Panc1 (cell line): ENCODE measurements around the gene FTO. TPM values are rescaled to one million over a fixed set of nuclear protein-coding genes. Genes with fewer than 3 reads are reported as not detected.

Source experiments
- ATAC-seq: fragments of 200-7000 bp; cut with Tn5 transposase; 2 replicates; pipeline ENCODE4 v1.9.1; 2020; ENCODE audit warnings: mild to moderate bottlenecking, moderate library complexity
- BruUV-seq: library from RNA; stranded (reverse); fragments of 400-500 nt; replicated peaks from 2 replicates; lab custom pipeline; 2021; lab: Mats Ljungman, UMichigan
- CTCF ChIA-PET: fragments of 300-600 bp; sonication (Branson Sonifier 250); formaldehyde crosslinking; loops from one replicate; lab custom pipeline; 2022; ENCODE audit warnings: antibody characterized with exemption; lab: Charles Lee
- POLR2A ChIA-PET: fragments of 300-600 bp; sonication (Branson Sonifier 250); formaldehyde crosslinking; loops from one replicate; lab custom pipeline; 2022; ENCODE audit warnings: antibody characterized with exemption; lab: Charles Lee
- DNase-seq: peaks from one replicate; pipeline ENCODE4 v3.0.0-alpha.2; 2010; ENCODE audit warnings: low read depth, low spot score
- H3K27ac ChIP-seq: 2 replicates; pipeline ENCODE4 v1.5.1; 2011; ENCODE audit warnings: mild to moderate bottlenecking, low read length, inconsistent platforms
- H3K27me3 ChIP-seq: fragments of 200-500 bp; sonication (Bioruptor generic); 2 replicates; pipeline ENCODE4 v1.6.0; 2014; ENCODE audit warnings: low read length, inconsistent platforms; ENCODE audit not compliant: control insufficient read depth, insufficient read depth
- H3K36me3 ChIP-seq: fragments of 200-500 bp; sonication (Bioruptor generic); 2 replicates; pipeline ENCODE4 v1.5.1; 2014; ENCODE audit warnings: inconsistent platforms, mild to moderate bottlenecking, low read length, moderate library complexity; ENCODE audit not compliant: control insufficient read depth, insufficient read depth
- H3K4me1 ChIP-seq: 2 replicates; pipeline ENCODE4 v1.5.1; 2011; ENCODE audit warnings: inconsistent platforms, mild to moderate bottlenecking, low read length, moderate library complexity; ENCODE audit not compliant: control insufficient read depth, insufficient read depth
- H3K4me3 ChIP-seq, 2 experiments: 2 replicates each; pipeline ENCODE4 v1.5.1; 2011 to 2012; ENCODE audit warnings: low read depth in 2 of 2, low read length in 2 of 2, mild to moderate bottlenecking in 2 of 2, inconsistent platforms in 1 of 2, moderate library complexity in 1 of 2
- H3K9me3 ChIP-seq: fragments of 200-500 bp; sonication (Bioruptor generic); 2 replicates; pipeline ENCODE4 v1.5.1; 2014; ENCODE audit warnings: low read depth, mild to moderate bottlenecking, inconsistent platforms, low read length, moderate library complexity; ENCODE audit not compliant: control insufficient read depth, insufficient read depth
- CTCF ChIP-seq: fragments of 450-650 bp; IDR thresholded peaks from 2 replicates; pipeline ENCODE4 v1.5.1; 2017; ENCODE audit warnings: mild to moderate bottlenecking
- POLR2AphosphoS5 ChIP-seq: IDR thresholded peaks from 2 replicates; pipeline ENCODE4 v1.6.1; 2012; ENCODE audit warnings: mild to moderate bottlenecking, low read depth, low read length, moderate library complexity
- SIN3A ChIP-seq: IDR thresholded peaks from 2 replicates; pipeline ENCODE4 v1.6.1; 2012; ENCODE audit warnings: low read depth, mild to moderate bottlenecking, low read length, moderate library complexity, borderline replicate concordance; ENCODE audit not compliant: insufficient read depth
- TCF7L2 ChIP-seq: IDR thresholded peaks from 2 replicates; pipeline ENCODE4 v1.6.1; 2011; ENCODE audit warnings: mild to moderate bottlenecking, low read depth, low read length, inconsistent platforms
- in situ Hi-C: cut with HindIII; loops from 2 replicates; pipeline ENCODE4 v1.10.0; 2016; ENCODE audit warnings: low sequenced_read_pairs, low pct_unique_long_range_greater_than_20kb
- intact Hi-C: fragments of 100-400 bp; cut with micrococcal nuclease; formaldehyde crosslinking; loops from one replicate; pipeline ENCODE4 v1.10.0; 2022; ENCODE audit not compliant: unreplicated experiment
- total RNA-seq: library from RNA; stranded (reverse); gene quantifications from one replicate; pipeline ENCODE4 v1.2.1, GENCODE V29; 2021; ENCODE audit not compliant: unreplicated experiment
- TF ChIP-seq, protein P1 (sequence below), 2 experiments: IDR thresholded peaks; 2 replicates each; pipeline ENCODE4 v1.6.1; 2011 to 2012; ENCODE audit warnings: low read depth in 2 of 2, control low read depth in 1 of 2, low read length in 1 of 2, mild to moderate bottlenecking in 1 of 2, moderate library complexity in 1 of 2; ENCODE audit not compliant: insufficient read depth in 1 of 2

FTO gene
- total RNA-seq, 1 experiment from 2014 or later = 38.2 TPM

DNA sequence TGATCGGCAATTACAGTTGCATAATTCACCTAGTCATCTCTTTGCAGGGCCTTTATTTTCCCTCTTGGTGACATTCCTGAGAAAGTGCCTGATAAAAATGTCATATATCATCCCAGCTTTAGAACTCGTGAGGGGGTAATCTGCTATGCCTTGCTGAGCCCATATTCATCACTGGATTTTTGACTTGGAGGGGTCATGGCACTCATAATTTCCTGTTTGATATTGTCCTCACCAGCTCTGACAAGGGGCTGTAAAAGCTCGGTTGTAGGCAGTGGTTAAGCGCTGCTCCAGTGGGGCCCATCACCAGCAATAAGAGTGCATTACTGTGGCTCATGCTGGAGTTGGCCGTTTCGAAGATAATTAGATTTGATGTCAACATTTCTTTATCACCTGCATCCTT is 355.4 kb downstream of the FTO start:
- in situ Hi-C loops = no loop called here
- BruUV-seq = no TSS peak

DNA sequence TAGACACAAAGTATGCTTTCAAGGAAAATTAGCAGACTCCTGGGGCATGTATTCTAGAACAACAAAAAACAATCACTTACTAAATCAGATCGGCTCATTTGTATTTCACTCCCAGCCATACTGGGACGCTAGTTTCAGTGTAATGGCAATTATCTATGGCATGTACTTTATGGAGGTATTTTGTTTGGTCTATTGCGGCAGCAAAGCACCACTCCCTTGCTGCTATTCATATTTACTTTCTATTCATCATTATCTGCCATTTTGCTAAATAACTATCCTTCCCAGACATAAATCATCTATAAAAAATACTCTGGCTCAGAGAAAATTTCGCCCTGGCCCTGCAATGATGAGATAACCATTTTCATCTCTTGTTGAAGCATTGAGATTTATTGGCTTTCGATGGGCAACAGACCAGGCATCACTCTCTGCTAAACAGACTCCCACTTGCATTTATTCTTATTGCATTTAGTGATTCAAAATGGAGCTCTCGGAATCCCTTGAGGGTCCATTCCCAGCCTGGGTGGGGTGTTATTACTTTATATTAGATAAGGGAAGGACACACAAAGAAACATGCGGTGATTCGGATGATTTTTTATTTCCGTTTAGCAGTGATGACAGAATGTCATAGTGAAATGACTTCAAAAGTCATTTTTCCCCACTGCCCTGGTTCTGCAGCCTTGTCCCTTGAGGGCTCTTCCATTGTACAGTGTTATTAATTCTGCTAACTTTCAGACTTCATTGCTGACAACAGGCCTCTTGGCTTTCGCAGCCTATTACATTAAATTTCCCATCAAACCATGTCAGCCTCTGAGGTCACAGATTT is 356.9 kb downstream of the FTO start:
- no peak for ATAC-seq
- no peak overlapping the region for H3K27ac ChIP-seq
- no peaks in the 10 kb centered on the region; the same call in 1 of the 2 replicates for H3K9me3 ChIP-seq
- no peak for DNase-seq
- no peaks in the 10 kb centered on the region for H3K27me3 ChIP-seq
- intact Hi-C loops = no loop called here
- no peak overlapping the region for H3K4me3 ChIP-seq
- ChIA-PET CTCF (no interaction called here), POLR2A (no interaction called here)
- no peak for TF ChIP-seq SIN3A
- no peak for TF ChIP-seq POLR2AphosphoS5
- TF ChIP-seq TCF7L2 = no peak
- TF ChIP-seq, protein P1, sequence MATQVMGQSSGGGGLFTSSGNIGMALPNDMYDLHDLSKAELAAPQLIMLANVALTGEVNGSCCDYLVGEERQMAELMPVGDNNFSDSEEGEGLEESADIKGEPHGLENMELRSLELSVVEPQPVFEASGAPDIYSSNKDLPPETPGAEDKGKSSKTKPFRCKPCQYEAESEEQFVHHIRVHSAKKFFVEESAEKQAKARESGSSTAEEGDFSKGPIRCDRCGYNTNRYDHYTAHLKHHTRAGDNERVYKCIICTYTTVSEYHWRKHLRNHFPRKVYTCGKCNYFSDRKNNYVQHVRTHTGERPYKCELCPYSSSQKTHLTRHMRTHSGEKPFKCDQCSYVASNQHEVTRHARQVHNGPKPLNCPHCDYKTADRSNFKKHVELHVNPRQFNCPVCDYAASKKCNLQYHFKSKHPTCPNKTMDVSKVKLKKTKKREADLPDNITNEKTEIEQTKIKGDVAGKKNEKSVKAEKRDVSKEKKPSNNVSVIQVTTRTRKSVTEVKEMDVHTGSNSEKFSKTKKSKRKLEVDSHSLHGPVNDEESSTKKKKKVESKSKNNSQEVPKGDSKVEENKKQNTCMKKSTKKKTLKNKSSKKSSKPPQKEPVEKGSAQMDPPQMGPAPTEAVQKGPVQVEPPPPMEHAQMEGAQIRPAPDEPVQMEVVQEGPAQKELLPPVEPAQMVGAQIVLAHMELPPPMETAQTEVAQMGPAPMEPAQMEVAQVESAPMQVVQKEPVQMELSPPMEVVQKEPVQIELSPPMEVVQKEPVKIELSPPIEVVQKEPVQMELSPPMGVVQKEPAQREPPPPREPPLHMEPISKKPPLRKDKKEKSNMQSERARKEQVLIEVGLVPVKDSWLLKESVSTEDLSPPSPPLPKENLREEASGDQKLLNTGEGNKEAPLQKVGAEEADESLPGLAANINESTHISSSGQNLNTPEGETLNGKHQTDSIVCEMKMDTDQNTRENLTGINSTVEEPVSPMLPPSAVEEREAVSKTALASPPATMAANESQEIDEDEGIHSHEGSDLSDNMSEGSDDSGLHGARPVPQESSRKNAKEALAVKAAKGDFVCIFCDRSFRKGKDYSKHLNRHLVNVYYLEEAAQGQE (IDR thresholded peaks at IDR 0.05; ENCODE audit: insufficient read depth in 1 of 2, low read depth in 2 of 2, low read length in 1 of 2) = no peak
- TF ChIP-seq CTCF = no peak
- H3K36me3 ChIP-seq = no peaks in the 10 kb centered on the region
- in situ Hi-C loops = no loop called here
- BruUV-seq = no TSS peak
- H3K4me1 ChIP-seq = no peaks in the 10 kb centered on the region

More for the DNA sequence above, 355.4 kb downstream of the FTO start:
- intact Hi-C loops = no loop called here
- no peak overlapping the region for H3K4me3 ChIP-seq
- no peak for ATAC-seq
- no peak for TF ChIP-seq CTCF
- TF ChIP-seq POLR2AphosphoS5 = no peak
- TF ChIP-seq, protein P1 (IDR thresholded peaks at IDR 0.05; ENCODE audit: insufficient read depth in 1 of 2, low read depth in 2 of 2, low read length in 1 of 2) = no peak
- TF ChIP-seq SIN3A = no peak
- no peak for TF ChIP-seq TCF7L2
- ChIA-PET POLR2A (no interaction called here), CTCF (no interaction called here)
- H3K9me3 ChIP-seq = no peaks in the 10 kb centered on the region; the same call in 1 of the 2 replicates
- no peak for DNase-seq
- H3K27ac ChIP-seq = no peak overlapping the region
- no peaks in the 10 kb centered on the region for H3K36me3 ChIP-seq
- no peaks in the 10 kb centered on the region for H3K27me3 ChIP-seq
- no peaks in the 10 kb centered on the region for H3K4me1 ChIP-seq
